ENCODE measurements around the gene DPP9.

The DPP9 gene

DNA sequence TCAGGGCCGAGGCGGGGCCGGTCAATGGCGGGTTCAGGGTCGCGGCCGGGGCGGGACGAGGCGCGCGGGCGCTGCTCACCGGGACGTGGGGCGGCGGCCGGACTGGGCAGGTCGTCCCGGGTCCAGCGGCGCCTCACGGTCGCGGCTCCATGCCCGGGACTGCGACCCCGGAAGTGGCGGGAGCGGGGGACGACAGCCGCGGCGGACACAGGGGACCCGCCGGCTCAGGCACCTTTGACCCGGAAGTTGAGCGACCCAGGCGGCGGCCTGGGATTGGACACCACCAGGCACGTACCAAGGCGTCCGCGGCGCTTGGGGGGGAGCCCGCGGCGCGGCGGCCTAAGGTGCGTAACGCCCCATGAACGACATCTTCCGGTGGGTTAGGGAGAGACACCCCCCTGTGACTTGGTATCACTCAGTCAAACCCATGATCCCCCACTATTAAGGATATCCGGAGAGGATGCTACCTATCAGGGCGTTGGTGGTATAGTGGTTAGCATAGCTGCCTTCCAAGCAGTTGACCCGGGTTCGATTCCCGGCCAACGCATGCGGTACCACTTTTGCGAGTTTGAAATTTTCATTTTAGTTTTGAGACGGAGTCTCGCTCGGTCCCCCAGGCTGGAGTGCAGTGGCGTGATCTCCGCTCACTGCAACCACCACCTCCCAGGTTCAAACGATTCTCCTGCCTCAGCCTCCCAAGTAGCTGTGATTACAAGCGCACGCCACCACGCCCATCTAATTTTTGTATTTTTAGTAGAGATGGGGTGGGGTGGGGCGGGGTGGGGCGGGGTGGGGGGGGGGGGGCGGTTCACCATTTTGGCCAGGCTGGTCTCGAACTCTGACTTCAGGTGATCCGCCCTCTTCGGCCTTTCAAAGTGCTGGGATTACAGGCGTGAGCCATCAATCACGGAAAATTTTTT lies at the start of gene DPP9:
TSS of gene DPP9 (minus strand) at position 248 of the 920 bp plus-strand sequence. CDS start 3,936 bp downstream, outside the sequence.
- TF ChIP-seq ZNF274 (IDR thresholded peaks at IDR 0.05; ENCODE audit: low read depth, low read length): no peak
- peak within 1 kb of the TSS; percentile 91 for H3K4me3 ChIP-seq (ENCODE audit: low read length)

GRCh38 chr19:4773047-4773640 lies 49.5 kb upstream of the DPP9 start:
- no peak for TF ChIP-seq ZNF274 (IDR thresholded peaks at IDR 0.05; ENCODE audit: low read depth, low read length)
- H3K4me3 ChIP-seq (ENCODE audit: low read length): no peak overlapping the region

DNA sequence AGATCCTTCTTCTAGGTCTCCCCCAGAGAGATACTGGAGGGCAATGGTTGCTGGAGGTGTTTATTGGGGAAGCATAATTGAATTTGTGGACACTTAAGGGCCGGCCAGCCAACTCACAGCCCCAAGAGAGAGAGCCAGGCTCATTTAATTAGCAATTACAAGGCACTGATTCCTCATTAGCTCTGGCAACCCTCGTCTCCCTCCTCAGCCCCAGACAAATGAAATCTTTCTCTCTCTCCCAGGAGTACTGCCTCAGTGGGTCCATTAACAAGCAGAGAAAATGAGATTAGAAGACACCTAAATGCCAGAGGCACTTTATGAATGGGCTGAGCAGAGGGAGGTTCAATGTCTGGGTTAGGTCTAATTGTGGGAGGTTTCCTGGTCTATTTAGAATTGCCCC lies 48.9 kb upstream of the DPP9 start:
- no peak overlapping the region for H3K4me3 ChIP-seq (ENCODE audit: low read length)
- no peak for TF ChIP-seq ZNF274 (IDR thresholded peaks at IDR 0.05; ENCODE audit: low read depth, low read length)

DNA sequence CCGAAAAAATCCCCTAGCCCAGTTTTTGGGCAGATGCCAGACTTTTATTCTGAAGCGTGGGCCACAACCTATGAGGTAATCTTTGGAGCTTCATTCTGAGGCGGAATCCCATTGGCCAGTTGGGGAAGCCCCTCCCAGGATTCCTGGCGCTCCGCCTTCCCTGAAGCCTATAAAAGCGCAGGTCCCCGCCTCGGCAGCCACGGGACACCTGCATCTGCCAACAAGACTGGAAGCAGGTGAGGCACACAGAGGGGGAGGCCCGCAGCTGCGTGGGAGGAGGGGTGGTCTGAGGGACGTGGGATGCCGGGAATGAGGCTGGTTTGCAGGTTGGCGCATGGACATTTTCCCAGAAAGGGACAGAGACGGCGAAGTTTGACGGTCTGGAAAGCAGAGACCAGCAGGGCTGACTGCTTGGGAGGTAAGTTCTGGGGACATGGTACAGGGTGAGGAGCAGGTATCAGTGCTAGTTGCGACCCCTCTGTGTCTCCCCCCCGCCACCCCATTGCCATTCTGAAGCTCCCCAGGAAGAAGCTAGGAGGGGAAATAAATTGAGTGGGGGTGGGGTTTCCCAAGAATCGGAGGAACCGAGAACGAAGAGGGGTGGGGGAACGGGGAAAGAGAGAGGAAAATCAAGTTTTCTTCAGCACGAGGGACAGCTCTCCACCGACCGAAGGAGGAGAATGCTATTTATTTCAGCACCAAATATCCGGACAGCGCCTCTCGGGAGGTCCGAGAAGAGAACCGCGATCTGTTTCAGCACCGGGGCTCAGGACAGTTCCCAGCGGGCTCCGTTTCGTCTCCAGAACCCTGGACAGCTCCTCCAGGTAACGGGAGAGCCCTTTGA lies 45.5 kb upstream of the DPP9 start:
- no peak for TF ChIP-seq ZNF274 (IDR thresholded peaks at IDR 0.05; ENCODE audit: low read depth, low read length)
- no peak overlapping the region for H3K4me3 ChIP-seq (ENCODE audit: low read length)

- no peak overlapping the region for H3K4me3 ChIP-seq (ENCODE audit: low read length)
- no peak for TF ChIP-seq ZNF274 (IDR thresholded peaks at IDR 0.05; ENCODE audit: low read depth, low read length)
Measured at GRCh38 chr19:4764393-4764660, 40.7 kb upstream of the DPP9 start.

- no peak overlapping the region for H3K4me3 ChIP-seq (ENCODE audit: low read length)
- TF ChIP-seq ZNF274 (IDR thresholded peaks at IDR 0.05; ENCODE audit: low read depth, low read length): no peak
Measured at GRCh38 chr19:4763021-4763420, 39.4 kb upstream of the DPP9 start.

DNA sequence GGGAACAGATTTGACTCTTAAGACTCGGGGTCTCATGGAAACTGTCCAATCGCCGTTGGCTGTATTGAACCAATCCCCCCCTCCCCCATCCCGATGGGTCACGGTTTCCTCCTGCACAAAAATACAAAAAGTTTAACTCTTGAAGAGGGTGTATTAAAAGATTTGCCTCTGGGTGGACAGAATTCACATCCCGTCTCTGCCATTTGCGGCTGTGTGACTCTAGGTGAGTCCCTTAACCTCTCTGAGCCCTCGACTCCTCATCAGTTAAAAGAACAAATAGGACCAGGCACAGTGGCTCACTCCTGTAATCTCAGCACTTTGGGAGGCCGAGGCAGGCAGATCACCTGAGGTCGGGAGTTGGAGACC lies 36.6 kb upstream of the DPP9 start:
- peak overlapping the region; percentile 19; the same call in 1 of the 2 replicates for H3K4me3 ChIP-seq (ENCODE audit: low read length)

GRCh38 chr19:4759388-4760284 lies 36.0 kb upstream of the DPP9 start:
- no peak for TF ChIP-seq ZNF274 (IDR thresholded peaks at IDR 0.05; ENCODE audit: low read depth, low read length)
- peak overlapping the region; percentile 19; the same call in 1 of the 2 replicates for H3K4me3 ChIP-seq (ENCODE audit: low read length)

More for the DNA sequence above, 36.6 kb upstream of the DPP9 start:
- TF ChIP-seq ZNF274 (IDR thresholded peaks at IDR 0.05; ENCODE audit: low read depth, low read length): no peak

DNA sequence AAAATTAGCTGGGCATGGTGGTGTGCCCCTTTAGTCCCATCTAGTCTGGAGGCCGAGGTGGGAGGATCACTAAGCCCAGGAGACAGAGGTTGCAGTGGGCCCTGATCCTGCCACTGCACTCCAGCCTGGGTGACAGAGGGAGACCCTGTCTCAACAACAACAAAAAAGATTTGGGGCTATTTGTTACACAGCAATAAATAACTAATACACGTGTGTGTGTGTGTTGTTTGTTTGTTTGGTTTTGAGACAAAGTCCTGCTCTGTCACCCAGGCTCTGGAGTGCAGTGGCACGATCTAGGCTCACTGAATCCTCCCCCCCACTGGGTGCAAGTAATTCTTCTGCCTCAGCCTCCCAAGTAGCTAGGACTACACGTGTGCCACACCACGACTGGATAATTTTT lies 35.0 kb upstream of the DPP9 start:
- no peak for TF ChIP-seq ZNF274 (IDR thresholded peaks at IDR 0.05; ENCODE audit: low read depth, low read length)
- H3K4me3 ChIP-seq (ENCODE audit: low read length): no peak overlapping the region

- H3K4me3 ChIP-seq (ENCODE audit: low read length): no peak overlapping the region
- TF ChIP-seq ZNF274 (IDR thresholded peaks at IDR 0.05; ENCODE audit: low read depth, low read length): no peak
Measured at GRCh38 chr19:4758082-4758481, 34.4 kb upstream of the DPP9 start.

- H3K4me3 ChIP-seq (ENCODE audit: low read length): no peak overlapping the region
- no peak for TF ChIP-seq ZNF274 (IDR thresholded peaks at IDR 0.05; ENCODE audit: low read depth, low read length)
Measured at GRCh38 chr19:4755459-4755858, 31.8 kb upstream of the DPP9 start.

- no peak for TF ChIP-seq ZNF274 (IDR thresholded peaks at IDR 0.05; ENCODE audit: low read depth, low read length)
Measured at GRCh38 chr19:4754248-4754647, 30.6 kb upstream of the DPP9 start.

GRCh38 chr19:4749870-4750590 lies 26.4 kb upstream of the DPP9 start:
- H3K4me3 ChIP-seq (ENCODE audit: low read length): no peak overlapping the region
- no peak for TF ChIP-seq ZNF274 (IDR thresholded peaks at IDR 0.05; ENCODE audit: low read depth, low read length)

More at GRCh38 chr19:4754248-4754647, 30.6 kb upstream of the DPP9 start:
- no peak overlapping the region for H3K4me3 ChIP-seq (ENCODE audit: low read length)

Data from GM08714 (cell line).